Central memory CD4-positive, alpha-beta T cell (primary cell): ENCODE data around the gene PLEK2.

Source experiments
- DNase-seq: peaks from one replicate; pipeline ENCODE4 v3.0.0; 2022

PLEK2 gene

DNA sequence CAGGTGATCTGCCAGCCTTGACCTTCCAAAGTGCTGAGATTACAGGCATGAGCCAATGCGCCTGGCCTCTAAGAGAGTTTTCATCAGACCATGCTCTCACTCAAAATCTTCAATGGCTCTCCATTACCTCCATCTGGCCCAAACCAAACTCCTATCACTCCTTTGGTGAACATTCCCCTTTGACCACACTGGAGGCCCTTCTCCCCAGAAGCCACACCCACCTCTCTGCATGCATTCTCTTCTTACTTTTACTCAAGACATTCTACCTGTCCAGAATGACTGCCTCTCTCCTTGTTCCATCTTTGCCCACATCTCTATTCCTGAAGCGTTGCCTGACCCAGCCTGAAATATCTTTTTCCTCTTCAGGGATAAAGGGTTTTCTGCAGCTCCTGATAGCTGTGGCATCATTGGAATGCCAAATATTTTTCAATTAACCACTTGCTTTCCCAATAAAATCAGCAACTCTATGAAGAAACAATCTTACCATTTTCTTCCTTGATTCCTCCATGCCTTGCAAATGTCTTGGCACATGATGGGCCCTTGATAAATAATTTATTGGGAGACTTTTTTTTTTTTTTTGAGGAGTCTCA is 15.5 kb downstream of the PLEK2 start:
- DNase-seq: no peak

DNA sequence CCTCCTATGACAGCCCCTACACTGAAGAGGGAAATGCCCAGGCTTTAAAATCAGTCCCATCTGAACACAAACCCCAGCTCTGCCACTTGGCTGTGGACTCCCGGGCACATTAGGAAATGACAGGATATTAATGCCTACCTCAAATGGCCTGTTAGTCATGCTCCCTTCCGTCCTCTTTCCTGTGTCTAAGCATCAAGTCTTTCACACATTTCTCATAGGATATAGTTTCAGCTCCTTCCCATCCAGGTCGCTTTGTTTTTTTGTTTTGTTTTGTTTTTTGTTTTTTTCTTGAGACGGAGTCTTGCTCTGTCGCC is 16.1 kb downstream of the PLEK2 start:
- DNase-seq: no peak

DNA sequence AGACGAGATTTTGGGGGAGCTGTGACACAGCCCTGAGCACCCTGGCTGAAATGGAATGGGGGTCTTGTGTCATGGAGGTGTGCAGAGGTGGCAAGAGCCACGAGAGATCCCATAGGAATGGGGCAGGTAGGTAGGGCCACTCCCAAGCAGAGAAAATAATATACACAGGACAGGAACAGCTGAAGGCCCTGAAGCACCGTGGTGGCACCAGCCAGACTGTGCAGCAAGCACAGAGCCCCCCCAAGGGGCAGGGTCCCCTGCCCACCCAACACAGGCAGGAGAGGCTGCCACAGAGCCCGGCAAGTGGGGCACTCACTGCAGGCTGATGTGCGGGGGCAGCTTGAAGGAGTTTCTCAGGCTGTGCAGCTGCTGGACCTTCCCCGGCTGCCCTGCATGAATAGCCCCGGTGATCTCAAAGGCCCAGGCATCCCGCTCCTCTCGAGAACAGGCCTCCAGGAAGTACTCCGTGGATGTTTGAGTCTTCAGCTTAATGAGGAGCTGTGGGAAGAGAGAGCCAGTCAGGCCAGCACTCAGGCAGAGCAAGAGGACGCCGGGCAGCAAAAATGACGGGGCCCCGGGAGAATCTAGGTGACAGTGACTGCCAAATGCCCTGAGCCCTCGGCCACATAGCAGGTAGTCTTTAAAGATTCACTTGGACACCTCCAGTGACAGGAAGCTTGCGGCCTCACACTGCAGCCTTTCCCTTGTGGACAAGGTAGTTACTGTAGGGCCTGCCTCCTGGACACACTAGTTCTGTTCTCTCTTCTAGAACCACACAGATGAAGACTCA is 16.7 kb downstream of the PLEK2 start:
- DNase-seq: no peak

DNA sequence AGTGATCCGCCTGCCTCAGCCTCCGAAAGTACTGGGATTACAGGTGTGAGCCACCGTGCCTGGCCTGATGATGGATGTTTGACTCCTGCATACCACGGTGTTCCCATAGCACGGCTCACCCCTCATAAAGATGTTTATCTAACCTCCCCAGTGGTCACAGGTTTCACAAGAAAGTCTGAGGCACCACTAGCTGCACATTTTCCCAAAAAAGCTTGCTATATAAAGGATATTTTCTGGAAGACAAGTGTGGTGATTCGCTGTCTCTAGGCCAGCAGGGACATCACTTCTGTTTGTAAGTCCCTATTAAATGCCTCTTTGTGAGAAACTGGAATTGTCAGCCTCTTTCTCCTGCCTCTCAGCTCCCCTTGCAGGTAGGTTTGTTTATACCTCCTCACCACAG is 18.3 kb downstream of the PLEK2 start:
- DNase-seq: no peak

DNA sequence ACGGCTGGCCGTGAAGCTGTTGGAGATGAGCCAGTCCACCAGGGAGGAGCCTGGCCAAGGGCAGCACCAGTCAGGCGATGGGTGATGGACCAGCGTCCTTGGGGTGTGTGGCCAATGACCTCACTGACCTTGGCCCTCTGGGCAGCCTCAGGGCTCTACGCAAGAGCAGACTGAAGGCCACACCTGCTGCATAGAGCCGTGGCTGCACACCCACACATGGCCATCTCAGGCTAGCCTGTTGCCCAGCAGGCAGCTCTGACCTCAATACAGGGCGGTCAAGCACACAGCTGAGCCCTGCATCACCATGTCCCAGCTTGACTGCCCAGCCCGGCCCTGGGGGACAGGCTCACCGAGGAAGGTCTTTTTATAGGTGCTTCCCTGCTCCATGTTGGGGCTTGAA is 19.2 kb downstream of the PLEK2 start:
- no peak for DNase-seq

DNA sequence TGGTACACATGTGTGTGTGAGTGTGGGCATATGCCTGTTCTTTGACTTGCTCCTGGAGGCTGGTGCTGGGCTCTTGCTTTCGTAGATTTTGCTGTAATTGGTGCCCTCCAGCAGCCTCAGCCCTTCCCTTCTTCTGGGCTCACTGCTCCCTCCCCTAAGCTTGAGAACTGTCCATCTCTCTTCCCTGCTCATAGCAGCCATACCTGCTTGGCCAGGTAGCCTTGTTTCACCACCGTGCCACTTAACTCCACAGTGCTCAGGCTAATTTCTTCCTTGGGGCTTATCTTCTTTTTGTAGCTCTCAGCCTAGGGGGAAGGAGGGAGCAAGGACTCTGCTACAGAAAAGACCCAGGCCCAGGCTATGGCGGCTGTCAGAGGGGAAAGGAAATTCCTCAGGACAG is 19.8 kb downstream of the PLEK2 start:
- no peak for DNase-seq

DNA sequence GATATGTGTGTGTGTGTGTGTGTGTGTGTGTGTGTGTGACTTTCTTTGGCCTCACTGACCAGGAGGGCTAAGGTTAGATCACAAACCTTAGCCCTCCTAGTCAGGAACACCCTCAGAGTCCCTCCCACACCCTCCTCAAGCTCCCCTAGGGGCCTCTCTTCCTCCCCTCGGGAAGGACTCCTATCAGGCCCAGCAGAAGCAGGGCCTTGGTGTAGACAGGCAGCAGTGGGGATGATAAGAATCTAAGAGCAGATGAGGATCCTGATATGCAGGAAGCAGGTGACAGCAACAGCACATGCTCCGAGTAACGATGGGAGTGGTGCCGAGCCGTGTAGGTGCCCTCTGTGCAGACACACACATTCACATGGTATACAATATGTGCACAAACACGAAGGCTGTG is 20.7 kb downstream of the PLEK2 start:
- no peak for DNase-seq

DNA sequence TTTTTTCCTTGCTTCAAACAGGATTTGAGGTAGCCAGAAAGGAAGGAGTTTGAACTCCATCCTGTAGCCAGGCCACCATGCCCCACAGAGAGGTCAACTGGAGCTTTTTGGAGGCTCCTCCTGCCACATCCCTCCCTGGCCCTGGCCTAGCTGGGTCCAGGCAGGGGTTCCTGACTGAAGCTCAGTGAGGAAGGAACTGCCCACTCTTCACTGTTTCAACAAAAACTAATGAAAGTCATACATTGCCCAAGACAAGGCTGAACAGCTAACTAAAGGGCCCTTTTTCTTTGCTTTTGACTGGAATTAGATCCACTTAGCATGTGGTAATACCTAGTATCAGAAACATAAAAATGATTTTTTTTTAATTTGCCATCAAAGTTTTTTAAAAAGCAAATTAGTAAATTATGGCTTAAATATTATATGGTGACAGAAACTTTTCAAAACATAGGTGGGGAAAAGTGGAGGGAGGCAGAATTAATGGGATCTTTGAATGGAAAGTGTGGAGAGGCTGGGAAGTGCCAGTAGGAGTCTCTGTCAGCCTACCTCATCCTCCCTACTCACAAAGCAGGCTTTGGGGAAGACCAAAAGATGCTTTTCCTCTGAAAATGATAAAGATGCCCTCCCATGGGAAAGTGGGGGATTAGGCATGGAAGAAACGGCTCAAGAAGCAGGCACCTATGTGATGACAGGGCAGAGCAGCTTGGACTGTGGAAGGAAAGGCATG is 22.0 kb downstream of the PLEK2 start:
- DNase-seq: no peak

DNA sequence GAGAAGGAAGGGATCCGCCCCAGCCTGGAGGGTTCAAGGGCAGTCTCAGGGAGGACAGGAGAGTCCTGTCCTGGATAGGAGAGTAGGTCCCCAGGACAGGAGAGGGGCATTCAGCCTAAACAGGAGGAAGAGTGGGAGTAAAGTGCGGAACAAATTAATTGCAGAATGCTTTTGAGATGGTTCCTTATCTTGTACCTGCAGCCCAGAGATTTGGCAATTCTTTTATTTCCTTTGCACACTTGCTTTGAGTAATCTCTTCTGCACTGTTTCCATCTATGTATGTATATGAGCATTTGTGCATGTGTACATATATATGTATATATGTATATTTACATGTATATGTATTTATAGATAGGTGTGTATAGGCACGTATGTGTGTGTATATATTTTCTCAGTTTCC is 22.7 kb downstream of the PLEK2 start:
- DNase-seq: no peak

DNA sequence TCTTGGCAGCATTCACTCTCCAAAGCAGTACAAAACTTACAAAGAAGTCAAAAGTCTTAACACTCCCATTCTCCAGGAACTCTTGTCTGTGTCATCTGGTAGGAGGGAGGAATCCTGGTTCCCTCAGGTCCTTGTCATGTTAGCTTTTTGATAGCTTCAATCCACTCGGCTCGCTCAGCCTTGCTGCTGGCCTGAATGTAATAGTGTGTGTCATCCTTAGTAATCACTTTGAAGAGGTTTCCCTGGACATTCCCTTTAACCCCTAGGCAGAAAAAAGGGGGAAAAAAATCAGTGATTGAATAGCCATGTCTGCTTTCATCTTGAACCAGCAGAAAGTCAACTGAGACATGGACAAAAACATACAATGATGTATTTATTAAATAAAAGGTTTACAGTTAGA is 24.8 kb downstream of the PLEK2 start:
- no peak for DNase-seq

DNA sequence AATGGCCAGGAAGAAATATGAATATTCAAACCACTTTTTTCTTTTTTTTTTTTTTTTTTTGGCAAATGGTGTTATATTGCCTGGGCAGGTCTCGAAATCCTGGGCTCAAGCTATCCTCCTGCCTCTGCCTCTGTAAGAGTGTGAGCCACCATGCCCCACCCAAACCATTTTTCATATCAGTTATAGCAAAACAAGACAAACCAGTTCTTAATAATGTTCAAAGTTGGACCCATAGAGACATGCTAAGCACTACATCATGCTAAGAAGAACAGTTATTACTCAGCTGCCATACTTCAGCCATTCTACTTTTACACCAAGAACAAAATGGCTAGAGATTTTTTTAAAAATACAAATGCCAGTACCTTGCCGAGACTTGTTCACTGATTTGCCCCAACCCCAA is 26.3 kb downstream of the PLEK2 start:
- DNase-seq: no peak

DNA sequence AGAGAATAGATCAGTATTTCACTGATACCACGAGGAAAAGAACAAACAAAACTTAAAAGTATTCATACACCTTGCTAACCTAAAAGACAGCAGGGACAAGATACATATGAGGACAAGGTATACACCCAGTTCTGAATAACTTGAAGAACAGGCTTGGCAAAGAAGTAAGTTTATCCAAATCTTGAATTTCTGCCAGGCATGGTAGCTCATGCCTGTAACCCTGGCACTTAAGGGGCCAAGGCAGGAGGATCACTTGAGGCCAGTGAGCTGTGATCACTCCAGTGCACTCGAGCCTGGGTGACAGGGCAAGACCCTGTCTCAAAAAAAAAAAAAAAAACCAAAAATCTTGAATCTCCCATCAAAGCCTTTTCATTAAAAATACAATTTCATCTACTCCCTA is 26.8 kb downstream of the PLEK2 start:
- no peak for DNase-seq

DNA sequence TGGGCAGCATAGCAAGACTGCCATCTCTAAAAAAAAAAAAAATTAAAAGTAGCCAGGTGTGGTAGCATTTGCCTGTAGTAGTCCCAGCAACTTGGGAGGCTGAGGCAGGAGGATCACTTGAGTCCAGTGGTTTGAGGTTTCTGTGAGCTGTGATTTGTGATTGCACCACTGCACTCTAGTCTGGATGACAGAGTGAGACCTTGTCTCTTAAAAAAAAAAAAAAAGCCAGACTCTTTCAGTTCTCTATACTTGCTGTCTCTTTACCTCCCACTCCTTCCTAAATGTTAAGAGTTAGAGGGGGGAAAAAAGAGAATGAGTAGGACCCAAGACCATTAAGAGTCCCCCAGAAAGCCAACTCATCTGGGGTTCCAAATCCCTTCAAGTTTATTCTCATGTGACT is 34.0 kb downstream of the PLEK2 start:
- no peak for DNase-seq

DNA sequence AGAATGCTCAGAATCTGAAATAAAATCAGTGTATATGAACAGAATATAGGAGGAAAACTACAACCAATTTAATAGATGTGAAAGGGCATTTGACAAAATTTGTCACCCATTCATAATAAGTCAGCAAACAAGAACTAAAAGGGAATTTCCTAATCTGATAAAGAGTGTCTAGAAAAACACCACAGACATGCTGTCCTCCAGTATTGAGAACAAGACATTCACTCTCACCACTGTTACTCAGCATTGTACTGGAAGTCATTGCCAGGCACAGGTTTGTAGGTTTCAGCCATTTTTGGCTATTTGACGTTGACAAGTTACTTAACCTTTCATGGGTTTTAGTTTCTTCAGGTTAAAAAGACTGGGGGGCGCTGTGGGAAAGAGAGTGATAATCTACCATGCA is 38.6 kb downstream of the PLEK2 start:
- DNase-seq: no peak

DNA sequence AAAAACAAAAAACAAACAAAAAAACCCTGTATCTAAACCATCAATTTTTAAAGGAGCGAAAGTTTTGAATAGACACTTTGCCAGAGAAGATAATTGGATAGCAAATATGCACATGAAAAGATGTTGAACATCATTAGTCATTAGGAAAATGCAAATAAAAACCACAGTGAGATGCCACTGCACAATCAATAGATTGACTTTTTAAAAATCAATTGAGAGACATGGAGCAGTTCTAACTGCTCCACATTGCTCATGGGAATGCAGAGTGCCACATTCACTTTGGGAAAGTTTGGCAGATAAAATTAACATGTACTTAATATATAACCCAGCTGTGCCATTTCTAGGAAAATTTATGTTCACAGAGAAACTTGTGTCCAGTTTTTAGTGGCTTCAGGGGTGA is 39.1 kb downstream of the PLEK2 start:
- no peak for DNase-seq

DNA sequence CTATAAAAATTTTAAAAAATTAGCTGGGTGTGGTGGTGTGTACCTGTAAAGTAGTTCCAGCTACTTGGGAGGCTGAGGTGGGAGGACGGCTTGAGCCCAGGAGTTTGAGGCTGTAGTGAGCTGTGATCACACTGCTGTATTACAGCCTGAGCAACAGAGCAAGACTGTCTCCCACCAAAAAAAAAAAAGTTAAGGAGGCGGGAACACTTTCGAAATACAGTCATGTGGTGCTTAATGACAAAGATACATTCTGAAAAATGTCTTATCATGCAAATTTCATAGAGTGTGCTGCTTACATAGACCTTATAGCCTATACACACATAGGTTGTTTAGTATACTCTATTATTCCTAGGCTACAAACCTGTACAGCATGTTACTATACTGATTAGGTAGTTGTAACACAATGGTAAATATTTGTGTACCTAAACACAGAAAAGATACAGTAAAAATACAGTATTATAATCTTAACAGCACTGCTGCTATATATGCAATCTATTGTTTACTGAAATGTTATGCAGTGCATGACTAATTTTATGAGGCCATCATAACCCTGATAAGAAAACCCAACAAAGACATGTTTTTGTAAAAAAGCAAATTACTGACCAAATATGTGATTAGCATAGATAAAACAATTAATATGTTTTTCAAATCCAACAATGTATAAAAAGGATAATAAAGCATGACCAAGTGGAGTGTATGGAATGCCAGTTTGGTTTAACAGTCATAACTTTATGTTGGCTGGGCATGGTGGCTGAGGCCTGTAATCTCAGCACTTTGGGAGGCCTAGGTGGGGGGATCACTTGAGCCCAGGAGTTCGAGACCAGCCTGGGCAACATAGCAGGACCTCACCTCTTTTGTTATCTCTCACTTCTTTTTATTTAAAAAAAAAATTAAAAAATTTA is 40.5 kb downstream of the PLEK2 start:
- DNase-seq: no peak

DNA sequence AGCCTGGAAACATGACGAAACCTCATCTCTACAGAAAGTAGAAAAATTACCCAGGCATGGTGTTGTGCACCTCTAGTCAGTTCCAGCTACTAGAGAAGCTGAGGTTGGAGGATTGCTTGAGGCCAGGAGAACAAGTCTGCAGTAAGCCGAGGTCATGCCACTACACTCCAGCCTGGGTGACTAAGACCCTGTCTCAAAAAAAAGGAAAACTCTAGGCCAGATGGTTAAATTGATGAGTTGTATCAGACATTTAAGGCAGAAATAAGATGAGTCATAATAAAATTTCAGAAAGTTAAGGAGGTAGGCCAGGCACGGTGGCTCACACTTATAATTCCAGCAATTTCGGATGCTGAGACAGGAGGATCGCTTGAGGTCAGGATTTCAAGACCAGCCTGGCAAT is 41.1 kb downstream of the PLEK2 start:
- no peak for DNase-seq

DNA sequence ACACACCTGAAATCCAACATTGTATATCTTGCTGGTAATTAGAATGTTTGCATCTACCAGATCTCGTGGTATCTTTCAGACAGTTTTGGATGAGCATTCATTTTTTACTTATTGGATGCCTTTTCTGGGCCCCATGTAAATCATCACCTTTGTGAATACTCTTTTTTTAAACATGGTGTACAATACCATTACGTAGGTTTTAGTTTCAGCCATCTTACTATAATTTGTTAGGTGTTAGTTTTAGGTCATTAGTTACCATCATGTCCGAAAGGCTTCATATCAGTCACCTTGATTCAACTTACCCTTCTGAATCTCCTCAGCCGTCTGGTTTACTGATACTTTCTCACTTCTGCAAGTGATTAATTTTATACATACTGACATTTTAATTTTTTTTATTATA is 46.5 kb downstream of the PLEK2 start:
- no peak for DNase-seq

DNA sequence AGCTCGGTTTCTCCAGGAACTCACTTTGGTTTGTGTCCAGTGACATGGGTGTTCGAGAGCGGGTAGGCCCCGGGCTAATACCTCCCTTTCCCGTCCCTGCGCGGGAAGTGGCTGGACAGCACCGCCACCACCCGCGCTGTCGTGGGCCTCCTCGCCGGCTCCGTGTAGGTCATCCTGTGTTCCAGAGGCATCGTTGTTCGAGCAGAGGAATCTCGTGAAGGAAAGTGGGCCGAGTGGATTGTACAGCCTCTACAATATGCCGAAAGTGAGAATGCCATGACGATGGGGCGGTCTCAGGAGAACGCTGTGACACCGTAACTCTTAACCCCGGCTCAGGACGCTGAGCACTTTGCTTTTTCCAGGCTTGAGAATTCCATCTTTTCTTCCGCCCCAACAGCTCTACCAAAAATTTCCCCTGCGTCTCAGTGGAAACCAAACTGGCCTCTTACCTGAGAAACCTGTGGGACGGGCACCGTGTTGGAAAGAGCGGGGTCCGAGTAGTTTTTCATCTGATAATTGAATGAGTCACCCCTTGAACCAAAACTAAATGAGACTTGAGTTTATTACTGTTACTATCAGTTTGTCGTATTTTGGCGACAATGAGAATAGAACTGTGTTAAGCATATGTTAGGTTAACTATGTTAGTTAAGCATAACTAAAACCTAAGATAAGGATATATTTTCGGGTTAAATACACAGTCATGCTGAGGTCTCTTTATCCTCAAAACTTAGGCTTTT is 51.3 kb downstream of the PLEK2 start:
- no peak for DNase-seq

DNA sequence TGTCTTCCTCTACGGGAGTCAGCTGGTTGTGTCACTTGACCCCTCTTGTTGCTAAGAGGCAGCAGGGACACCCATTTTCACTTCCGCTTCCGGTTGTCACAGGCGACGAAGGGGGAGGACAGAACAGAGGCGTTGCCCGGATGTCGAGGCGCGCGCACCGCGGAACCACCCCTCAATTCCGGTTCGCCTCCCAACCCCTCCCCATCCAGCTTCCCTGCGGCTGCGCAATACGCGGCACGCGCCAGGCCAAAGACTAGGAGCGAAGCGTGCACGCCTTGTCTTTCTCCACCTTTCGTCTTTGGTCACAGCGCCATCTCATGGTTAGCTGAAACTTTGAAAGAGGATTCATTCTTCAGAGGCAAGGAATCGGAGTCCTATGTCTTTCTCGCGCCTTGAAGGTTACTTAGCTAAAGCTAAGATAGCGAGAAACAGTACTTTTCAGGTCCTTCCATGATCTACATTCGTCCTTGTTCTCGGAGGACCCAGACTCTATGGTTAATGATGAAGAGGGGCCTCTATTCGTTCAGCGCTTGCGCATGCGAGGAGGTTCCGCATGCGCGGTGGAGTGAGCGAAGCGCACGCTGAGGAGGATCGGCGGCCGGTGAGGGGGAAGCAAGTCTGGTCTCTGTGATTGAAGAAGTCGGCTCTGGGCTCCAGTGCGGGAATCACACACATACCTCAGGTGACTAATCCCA is 52.0 kb downstream of the PLEK2 start, which contains the start of the genes ATP6V1D and EIF2S1:
ATP6V1D (minus strand) TSS at position 30 of the 695 bp plus-strand sequence. CDS start 106 bp downstream, outside the sequence.
EIF2S1 (plus strand) TSS at position 554 of the 695 bp plus-strand sequence. CDS start 4,440 bp downstream, outside the sequence.
- DNase-seq: peak; percentile 100

DNA sequence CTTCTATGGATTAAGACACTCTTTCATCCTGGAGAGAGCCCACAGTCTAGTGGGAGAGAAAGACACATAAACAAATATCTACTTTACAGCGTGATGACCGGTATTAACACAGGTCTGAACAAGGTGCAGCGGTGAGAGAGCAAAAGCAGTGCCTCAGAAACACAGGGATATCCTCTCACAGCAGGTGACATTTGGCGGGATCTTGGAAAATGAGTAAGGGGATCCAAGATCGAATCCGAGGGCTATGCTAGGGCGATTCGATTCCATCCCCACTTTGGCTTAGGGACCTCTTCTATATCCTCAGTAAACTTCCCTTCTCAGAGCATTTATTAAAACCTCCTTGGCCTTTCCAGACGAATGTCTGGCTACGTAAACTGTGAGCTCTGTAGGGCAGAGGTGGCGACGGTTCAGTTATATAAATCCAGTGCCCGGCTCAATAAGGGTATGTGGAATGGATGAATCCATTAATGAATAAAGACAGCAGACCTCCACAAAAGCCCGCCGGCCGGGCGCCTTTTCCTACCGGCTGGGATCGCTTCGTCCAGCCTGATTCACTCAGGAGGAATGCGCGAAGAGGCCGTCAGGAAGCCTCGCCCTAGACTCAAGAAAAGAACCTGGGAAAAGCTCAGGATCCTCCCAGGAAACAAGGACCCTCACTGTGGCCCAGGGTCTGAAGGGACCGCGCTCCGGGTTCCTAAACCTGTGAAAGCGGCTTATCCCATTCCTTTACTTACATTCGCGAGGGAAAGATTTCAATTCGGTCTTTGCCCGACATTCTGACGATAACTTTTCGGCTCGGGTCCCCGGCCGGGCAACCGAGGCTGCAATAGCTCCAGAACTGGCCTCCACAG is 52.8 kb downstream of the PLEK2 start:
- DNase-seq: no peak
